ENCODE measurements around the gene PDS5A. TPM values are rescaled to one million over a fixed set of nuclear protein-coding genes. Genes with fewer than 3 reads are reported as not detected.

Gene PDS5A
- total and polyA plus RNA-seq, 2 of the 13 experiments (the other 11 are each of a cell fraction or from before 2014, with no cell fraction given), result 31.8 to 57.0 TPM

DNA sequence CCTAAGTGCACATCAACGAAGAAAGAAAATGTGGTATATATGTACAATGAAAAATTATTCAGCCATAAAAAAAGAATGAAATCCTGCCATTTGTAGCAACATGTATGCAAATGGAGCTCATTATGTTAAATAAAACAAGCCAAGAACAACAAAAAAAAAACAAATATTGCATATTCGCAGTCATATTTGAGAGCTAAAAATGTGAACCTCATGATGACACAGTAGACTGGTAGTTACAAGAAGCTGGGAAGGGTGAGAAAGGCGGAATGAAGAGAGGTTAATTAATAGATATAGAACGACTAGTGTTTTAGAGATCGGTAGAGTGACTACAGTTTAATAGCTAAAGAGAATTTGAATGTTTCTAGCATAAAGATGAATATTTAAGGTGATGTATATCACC, 89.2 kb downstream of the PDS5A start:
- H3K4me2 ChIP-seq (ENCODE audit: low read depth, low read length), result no peak overlapping the region
- no peak for DNase-seq (ENCODE audit: low spot score)
- in situ Hi-C loops (cut with HindIII; ENCODE audit: extremely low pct_ligation_motif_present, low pct_unique_long_range_greater_than_20kb) (no loop called here), intact Hi-C loops (cut with micrococcal nuclease; ENCODE audit: unreplicated experiment) (no loop called here)
- CTCF ChIA-PET (ENCODE audit: low intra/inter-chr PET ratio, low total read pairs), result no interaction called here
- peaks cover 3 to 48% of the 10 kb centered on the region in 2 experiments for H3K36me3 ChIP-seq (replicated peaks in 1 of 2; ENCODE audit: control insufficient read depth in 1 of 2, insufficient read depth in 2 of 2, low read length in 2 of 2)
- no peaks in the 10 kb centered on the region for H4K20me1 ChIP-seq (ENCODE audit: insufficient read depth, low read length)
- no peak for ATAC-seq
- H3K27ac ChIP-seq (ENCODE audit: extremely low read length, insufficient read depth, low read length), result no peak overlapping the region
- BruUV-seq (replicated peaks), result no TSS peak
- POLR2A ChIA-PET, result no interaction called here
- WGBS (ENCODE audit: low lambda C conversion rate), result 96% methylated on average over 5 of the region's 5 CpGs
- no peak overlapping the region for H3K4me3 ChIP-seq (replicated peaks in 1 of 3; ENCODE audit: insufficient read depth in 1 of 3, low read depth in 2 of 3, low read length in 3 of 3)
- H3K4me1 ChIP-seq (ENCODE audit: insufficient read depth, low read length), result no peaks in the 10 kb centered on the region
- FAIRE-seq, result no peak
- no peak overlapping the region for H3K9ac ChIP-seq (ENCODE audit: insufficient read depth, low read depth, low read length)
- H3K79me2 ChIP-seq (ENCODE audit: insufficient read depth, low read length), result no peaks in the 10 kb centered on the region
- H3K27me3 ChIP-seq (ENCODE audit: control insufficient read depth in 1 of 2, insufficient read depth in 2 of 2, low read length in 2 of 2), result no peaks in the 10 kb centered on the region
- H2AFZ ChIP-seq (ENCODE audit: low read length), result no peak overlapping the region
- H3K9me3 ChIP-seq (ENCODE audit: low read length), result no peaks in the 10 kb centered on the region
- TF ChIP-seq ARNT (IDR thresholded peaks at IDR 0.05) (no peak), KDM6A (CRISPR knock-in tag; IDR thresholded peaks at IDR 0.05; ENCODE audit: low read depth) (no peak), GABPB1 (CRISPR knock-in tag; IDR thresholded peaks at IDR 0.05) (no peak), SALL2 (CRISPR knock-in tag; IDR thresholded peaks at IDR 0.05) (no peak), HMG20A (CRISPR knock-in tag; IDR thresholded peaks at IDR 0.05; ENCODE audit: borderline replicate concordance) (no peak), LCORL (IDR thresholded peaks at IDR 0.05) (no peak), LCORL (CRISPR knock-in tag; IDR thresholded peaks at IDR 0.05) (no peak), ZNF24 (IDR thresholded peaks at IDR 0.05) (no peak), ZNF777 (CRISPR knock-in tag; IDR thresholded peaks at IDR 0.05) (no peak), CEBPG (CRISPR knock-in tag; IDR thresholded peaks at IDR 0.05) (no peak), TMF1 (CRISPR knock-in tag; IDR thresholded peaks at IDR 0.05; ENCODE audit: low read depth) (no peak), SUZ12 (IDR thresholded peaks at IDR 0.05; ENCODE audit: low read depth, low read length) (no peak), MIER3 (CRISPR knock-in tag; IDR thresholded peaks at IDR 0.05; ENCODE audit: borderline replicate concordance) (no peak)
- TF ChIP-seq, protein P1, sequence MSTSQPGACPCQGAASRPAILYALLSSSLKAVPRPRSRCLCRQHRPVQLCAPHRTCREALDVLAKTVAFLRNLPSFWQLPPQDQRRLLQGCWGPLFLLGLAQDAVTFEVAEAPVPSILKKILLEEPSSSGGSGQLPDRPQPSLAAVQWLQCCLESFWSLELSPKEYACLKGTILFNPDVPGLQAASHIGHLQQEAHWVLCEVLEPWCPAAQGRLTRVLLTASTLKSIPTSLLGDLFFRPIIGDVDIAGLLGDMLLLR (CRISPR knock-in tag; IDR thresholded peaks at IDR 0.05), result no peak
- TF ChIP-seq, protein P2, sequence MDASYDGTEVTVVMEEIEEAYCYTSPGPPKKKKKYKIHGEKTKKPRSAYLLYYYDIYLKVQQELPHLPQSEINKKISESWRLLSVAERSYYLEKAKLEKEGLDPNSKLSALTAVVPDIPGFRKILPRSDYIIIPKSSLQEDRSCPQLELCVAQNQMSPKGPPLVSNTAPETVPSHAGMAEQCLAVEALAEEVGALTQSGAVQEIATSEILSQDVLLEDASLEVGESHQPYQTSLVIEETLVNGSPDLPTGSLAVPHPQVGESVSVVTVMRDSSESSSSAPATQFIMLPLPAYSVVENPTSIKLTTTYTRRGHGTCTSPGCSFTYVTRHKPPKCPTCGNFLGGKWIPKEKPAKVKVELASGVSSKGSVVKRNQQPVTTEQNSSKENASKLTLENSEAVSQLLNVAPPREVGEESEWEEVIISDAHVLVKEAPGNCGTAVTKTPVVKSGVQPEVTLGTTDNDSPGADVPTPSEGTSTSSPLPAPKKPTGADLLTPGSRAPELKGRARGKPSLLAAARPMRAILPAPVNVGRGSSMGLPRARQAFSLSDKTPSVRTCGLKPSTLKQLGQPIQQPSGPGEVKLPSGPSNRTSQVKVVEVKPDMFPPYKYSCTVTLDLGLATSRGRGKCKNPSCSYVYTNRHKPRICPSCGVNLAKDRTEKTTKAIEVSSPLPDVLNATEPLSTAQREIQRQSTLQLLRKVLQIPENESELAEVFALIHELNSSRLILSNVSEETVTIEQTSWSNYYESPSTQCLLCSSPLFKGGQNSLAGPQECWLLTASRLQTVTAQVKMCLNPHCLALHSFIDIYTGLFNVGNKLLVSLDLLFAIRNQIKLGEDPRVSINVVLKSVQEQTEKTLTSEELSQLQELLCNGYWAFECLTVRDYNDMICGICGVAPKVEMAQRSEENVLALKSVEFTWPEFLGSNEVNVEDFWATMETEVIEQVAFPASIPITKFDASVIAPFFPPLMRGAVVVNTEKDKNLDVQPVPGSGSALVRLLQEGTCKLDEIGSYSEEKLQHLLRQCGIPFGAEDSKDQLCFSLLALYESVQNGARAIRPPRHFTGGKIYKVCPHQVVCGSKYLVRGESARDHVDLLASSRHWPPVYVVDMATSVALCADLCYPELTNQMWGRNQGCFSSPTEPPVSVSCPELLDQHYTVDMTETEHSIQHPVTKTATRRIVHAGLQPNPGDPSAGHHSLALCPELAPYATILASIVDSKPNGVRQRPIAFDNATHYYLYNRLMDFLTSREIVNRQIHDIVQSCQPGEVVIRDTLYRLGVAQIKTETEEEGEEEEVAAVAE (CRISPR knock-in tag; IDR thresholded peaks at IDR 0.05; ENCODE audit: borderline replicate concordance), result no peak
- TF ChIP-seq, protein P3, sequence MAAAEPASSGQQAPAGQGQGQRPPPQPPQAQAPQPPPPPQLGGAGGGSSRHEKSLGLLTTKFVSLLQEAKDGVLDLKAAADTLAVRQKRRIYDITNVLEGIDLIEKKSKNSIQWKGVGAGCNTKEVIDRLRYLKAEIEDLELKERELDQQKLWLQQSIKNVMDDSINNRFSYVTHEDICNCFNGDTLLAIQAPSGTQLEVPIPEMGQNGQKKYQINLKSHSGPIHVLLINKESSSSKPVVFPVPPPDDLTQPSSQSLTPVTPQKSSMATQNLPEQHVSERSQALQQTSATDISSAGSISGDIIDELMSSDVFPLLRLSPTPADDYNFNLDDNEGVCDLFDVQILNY (CRISPR knock-in tag; conservative IDR thresholded peaks at IDR 0.05), result no peak
- TF ChIP-seq, protein P4, sequence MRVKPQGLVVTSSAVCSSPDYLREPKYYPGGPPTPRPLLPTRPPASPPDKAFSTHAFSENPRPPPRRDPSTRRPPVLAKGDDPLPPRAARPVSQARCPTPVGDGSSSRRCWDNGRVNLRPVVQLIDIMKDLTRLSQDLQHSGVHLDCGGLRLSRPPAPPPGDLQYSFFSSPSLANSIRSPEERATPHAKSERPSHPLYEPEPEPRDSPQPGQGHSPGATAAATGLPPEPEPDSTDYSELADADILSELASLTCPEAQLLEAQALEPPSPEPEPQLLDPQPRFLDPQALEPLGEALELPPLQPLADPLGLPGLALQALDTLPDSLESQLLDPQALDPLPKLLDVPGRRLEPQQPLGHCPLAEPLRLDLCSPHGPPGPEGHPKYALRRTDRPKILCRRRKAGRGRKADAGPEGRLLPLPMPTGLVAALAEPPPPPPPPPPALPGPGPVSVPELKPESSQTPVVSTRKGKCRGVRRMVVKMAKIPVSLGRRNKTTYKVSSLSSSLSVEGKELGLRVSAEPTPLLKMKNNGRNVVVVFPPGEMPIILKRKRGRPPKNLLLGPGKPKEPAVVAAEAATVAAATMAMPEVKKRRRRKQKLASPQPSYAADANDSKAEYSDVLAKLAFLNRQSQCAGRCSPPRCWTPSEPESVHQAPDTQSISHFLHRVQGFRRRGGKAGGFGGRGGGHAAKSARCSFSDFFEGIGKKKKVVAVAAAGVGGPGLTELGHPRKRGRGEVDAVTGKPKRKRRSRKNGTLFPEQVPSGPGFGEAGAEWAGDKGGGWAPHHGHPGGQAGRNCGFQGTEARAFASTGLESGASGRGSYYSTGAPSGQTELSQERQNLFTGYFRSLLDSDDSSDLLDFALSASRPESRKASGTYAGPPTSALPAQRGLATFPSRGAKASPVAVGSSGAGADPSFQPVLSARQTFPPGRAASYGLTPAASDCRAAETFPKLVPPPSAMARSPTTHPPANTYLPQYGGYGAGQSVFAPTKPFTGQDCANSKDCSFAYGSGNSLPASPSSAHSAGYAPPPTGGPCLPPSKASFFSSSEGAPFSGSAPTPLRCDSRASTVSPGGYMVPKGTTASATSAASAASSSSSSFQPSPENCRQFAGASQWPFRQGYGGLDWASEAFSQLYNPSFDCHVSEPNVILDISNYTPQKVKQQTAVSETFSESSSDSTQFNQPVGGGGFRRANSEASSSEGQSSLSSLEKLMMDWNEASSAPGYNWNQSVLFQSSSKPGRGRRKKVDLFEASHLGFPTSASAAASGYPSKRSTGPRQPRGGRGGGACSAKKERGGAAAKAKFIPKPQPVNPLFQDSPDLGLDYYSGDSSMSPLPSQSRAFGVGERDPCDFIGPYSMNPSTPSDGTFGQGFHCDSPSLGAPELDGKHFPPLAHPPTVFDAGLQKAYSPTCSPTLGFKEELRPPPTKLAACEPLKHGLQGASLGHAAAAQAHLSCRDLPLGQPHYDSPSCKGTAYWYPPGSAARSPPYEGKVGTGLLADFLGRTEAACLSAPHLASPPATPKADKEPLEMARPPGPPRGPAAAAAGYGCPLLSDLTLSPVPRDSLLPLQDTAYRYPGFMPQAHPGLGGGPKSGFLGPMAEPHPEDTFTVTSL (CRISPR knock-in tag; IDR thresholded peaks at IDR 0.05; ENCODE audit: borderline replicate concordance), result no peak

Measured in HepG2 (cell line).